Suppressor macrophage (primary cell): ENCODE measurements around the gene TEX53.

ENCODE experiments used
- DNase-seq, 4 experiments: peaks; one replicate each; pipeline ENCODE4 v3.0.0-alpha.2; 2020 to 2022

The TEX53 gene

DNA sequence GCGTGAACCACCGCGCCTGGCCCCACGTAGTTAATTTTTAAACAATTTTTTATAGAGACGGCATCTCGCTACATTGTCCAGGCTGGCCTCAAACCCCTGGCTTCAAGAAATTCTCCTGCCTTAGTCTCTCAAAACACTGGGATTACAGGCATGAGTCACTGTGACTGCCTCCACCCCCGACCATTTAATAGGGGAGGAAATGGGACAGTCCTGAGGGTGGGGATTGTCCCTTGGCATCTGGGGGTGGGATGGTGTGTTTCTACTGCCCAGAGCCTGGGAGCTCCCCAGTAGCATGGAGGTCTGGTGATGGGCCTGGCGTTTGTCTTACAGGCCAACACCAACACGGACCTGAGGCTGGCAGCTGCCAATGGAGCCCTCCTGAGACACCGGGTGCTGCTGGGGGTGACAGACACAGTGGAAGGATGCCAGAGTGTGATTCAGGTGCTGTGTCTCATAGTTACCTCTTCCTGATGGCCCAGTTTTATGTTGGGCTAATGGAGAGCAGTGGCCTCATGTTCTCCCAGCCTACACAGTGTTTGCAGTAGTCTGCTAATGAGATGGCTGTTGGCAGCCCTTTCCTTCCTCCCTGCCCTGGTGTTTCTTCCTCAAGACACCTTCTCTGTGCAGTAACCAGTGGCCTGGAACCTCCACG lies 24.0 kb downstream of the TEX53 start:
- no peak for DNase-seq

GRCh38 chr9:114631166-114631565 lies 26.4 kb downstream of the TEX53 start:
- DNase-seq, result no peak

DNA sequence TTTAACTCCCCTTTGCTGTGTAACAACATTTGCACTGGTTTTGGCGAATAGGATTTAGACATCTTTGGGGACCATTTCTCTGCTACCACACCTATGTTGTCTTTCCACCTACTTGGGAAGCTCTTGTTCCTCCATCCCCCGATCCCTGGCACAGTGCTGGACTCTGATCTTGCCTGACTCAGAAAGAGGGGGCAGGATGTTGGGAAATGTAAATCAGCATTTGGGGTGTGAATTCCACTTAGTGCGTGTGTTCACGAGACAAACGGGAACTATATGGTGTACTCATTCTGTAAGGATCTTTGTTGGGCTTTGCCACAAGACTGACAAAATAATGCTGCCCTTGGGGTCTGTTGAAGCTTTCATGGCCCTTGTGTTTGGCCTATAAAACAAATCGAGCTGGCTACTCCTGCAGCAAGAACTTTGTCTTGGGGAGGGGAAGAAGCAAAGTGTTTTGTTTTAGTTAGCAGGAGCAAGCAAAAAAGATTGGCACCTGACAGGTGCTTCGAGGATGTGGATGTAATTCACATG lies 28.0 kb downstream of the TEX53 start:
- DNase-seq, result no peak

DNA sequence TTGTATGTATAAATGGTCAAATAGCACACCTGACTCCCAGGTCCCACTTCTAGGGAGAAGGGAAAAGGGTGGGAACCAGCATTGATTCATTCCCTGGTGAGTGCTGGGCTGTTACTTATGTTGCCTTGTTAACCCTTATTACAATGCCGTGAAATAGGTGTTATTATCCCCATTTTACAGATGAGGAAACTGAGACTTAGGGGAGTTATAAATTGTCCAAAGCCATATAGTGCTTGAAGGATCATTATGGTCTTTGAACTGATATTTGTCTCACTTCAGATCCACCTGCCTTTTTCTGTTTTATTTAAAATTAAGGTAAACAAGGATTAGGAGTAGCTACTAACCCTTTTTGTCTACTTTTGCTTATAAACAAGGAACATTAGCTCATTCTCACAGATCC lies 30.1 kb downstream of the TEX53 start:
- no peak for DNase-seq

DNA sequence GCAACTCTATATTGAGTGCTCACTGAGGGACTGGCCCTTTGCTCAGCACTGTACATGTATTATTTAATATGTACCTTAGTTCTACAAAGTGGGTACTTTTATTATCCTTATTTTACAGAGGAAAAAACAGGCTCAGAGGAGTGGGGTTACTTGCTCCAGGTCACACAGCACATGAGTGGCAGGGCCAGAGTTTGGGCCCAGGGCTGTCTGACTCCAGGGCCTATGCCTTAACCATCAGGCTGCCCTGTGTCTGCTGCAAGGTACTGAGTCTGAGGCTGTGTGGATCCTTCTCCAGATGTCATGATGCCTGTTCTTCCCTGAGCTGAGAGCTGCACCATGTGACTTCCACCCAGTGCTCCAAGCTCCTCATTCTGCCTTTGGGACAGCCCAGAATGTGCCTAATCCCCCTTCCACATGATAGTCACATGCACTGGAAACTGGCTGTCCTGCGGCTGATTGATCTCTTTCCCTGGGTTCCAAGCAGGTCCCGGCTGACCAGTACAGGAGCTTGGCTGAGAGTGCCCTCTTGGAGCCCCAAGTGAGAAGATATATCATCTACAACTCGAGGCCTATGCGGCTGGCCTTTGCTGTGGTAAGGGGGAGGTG lies 31.1 kb downstream of the TEX53 start:
- DNase-seq, result no peak

GRCh38 chr9:114624677-114625076 lies 32.9 kb downstream of the TEX53 start:
- DNase-seq, result no peak

DNA sequence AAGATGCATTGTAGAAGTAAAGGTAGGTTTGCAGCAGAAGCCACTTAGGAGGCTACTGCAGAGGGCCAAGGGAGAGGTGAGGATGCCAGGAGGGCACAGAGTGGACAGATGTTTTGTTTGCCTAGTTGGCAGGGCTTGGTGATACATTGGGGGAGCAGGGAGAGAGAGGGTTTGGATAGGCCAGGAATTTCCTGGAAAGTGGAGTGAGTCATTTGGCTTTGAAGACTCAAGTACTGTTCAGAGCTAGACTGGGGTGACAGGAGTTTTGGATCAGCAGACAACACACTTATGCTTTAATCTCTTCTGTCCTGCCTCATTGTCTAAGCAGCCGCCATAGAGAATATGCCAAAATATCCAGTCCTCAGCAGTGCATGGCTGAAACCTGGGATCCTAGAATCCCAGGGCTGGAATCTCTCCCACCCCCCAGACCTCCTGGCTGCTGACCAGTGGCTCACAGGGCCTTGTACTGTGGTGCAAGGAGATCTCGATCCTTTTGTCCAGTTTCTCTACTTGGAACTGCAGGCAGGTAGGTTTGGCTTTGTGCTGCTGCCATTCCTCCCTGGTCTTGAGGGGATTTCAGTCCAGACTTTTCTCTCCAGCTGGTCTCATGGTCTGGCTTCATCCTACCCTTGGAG lies 35.5 kb downstream of the TEX53 start:
- no peak for DNase-seq

- DNase-seq, result no peak
Observed at GRCh38 chr9:114621561-114621960, 36.0 kb downstream of the TEX53 start.

DNA sequence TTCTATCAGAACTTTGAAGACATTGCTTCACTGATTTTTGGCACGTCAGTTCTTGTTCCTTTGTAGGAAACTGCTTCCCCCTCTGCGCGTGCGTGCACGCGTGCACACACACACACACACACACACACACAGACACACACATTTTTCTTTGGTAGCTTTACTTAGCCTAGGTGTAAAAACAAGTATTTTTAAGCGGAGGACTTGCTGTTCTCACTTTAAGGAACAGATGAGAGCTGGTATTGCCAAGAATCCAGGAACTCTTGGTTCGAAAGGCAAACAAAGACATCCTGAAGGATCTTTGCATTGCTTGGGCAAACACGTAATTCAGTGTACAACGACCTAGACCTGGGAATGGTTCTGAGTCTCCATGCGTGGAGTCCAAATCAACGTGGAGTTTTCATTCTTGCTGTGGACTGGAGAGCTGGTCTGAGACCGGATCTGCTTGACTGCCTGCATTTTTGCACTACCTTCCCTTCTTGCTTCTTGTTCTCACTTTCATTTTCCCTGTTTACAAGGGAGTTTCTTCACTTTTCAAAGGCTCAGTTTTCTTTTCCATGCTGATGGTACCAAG lies 38.3 kb downstream of the TEX53 start:
- peak; percentile 75 to 79 (median 78) for DNase-seq

GRCh38 chr9:114616684-114617520 lies 40.7 kb downstream of the TEX53 start:
- peak; percentile 90 to 95 (median 94) for DNase-seq

GRCh38 chr9:114614373-114614772 lies 43.2 kb downstream of the TEX53 start:
- no peak for DNase-seq

GRCh38 chr9:114613919-114614318 lies 43.7 kb downstream of the TEX53 start:
- no peak for DNase-seq

DNA sequence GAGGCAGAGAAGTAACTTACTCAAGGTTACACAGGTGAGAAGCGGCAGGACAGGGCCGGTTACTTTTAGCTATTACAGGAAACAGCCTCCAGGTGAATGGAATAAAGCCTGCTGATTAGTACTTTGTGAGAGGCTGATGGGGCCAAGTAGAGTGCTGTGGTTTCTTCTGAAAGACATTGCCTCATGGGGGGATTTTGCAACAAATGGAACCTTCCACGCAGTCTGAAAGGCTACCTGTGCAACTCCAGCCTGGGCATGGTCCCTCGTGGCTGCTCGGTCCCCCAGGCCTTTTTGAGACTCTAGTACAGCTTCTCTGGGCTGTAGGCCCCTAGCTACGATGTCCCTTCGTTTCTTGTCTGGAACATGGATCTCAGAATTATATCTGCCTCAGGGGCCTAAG lies 44.5 kb downstream of the TEX53 start:
- DNase-seq, result no peak

GRCh38 chr9:114612272-114612923 lies 45.2 kb downstream of the TEX53 start:
- no peak for DNase-seq

- peak; percentile 65 to 81 (median 78) for DNase-seq
Observed at GRCh38 chr9:114611516-114612271, 45.9 kb downstream of the TEX53 start.

GRCh38 chr9:114608525-114608796 lies 49.1 kb downstream of the TEX53 start:
- DNase-seq, result no peak

- no peak for DNase-seq
Observed at GRCh38 chr9:114607671-114608524, 49.7 kb downstream of the TEX53 start.

- no peak for DNase-seq
Observed at GRCh38 chr9:114606597-114607207, 50.9 kb downstream of the TEX53 start.
